Type B pancreatic cell (in vitro differentiated cells): ENCODE measurements around the gene ZMIZ1. TPM values are rescaled to one million over a fixed set of nuclear protein-coding genes. Genes with fewer than 3 reads are reported as not detected.

Source experiments
- DNase-seq: peaks from one replicate; pipeline ENCODE4 v3.0.0; 2021; ENCODE audit warnings: mixed read lengths; ENCODE audit not compliant: unreplicated experiment; ENCODE audit errors: extremely low spot score
- H3K27ac Mint-ChIP-seq: 2 replicates; pipeline ENCODE4 v1.8.0; 2021; ENCODE audit warnings: mild to moderate bottlenecking, mixed read lengths
- H3K27me3 Mint-ChIP-seq: 2 replicates; pipeline ENCODE4 v1.8.0; 2021; ENCODE audit warnings: mixed read lengths
- H3K36me3 Mint-ChIP-seq: 2 replicates; pipeline ENCODE4 v1.8.0; 2021; ENCODE audit warnings: mixed read lengths
- H3K4me1 Mint-ChIP-seq: one replicate; pipeline ENCODE4 v1.8.0; 2021; ENCODE audit warnings: mixed read lengths; ENCODE audit not compliant: unreplicated experiment
- H3K4me3 Mint-ChIP-seq: 2 replicates; pipeline ENCODE4 v1.8.0; 2021; ENCODE audit warnings: mild to moderate bottlenecking, mixed read lengths
- H3K9me3 Mint-ChIP-seq: 2 replicates; pipeline ENCODE4 v1.8.0; 2021; ENCODE audit warnings: mixed read lengths
- total RNA-seq: library from RNA; stranded (reverse); gene quantifications from 2 replicates; pipeline ENCODE4 v1.2.1, GENCODE V29; 2021; ENCODE audit warnings: low replicate concordance
- TF ChIP-seq, protein P1 (sequence below): fragments of 200-600 bp; sonication (generic); conservative IDR thresholded peaks from 2 replicates; pipeline ENCODE4 v1.5.0; 2021; ENCODE audit warnings: antibody characterized with exemption, mild to moderate bottlenecking

ZMIZ1 gene
- total RNA-seq, 1 donor from 2014 or later, result 102 TPM

- H3K27me3 Mint-ChIP-seq, result no peaks in the 10 kb centered on the region
Measured at GRCh38 chr10:79028056-79028430, 40.7 kb upstream of the ZMIZ1 start.

DNA sequence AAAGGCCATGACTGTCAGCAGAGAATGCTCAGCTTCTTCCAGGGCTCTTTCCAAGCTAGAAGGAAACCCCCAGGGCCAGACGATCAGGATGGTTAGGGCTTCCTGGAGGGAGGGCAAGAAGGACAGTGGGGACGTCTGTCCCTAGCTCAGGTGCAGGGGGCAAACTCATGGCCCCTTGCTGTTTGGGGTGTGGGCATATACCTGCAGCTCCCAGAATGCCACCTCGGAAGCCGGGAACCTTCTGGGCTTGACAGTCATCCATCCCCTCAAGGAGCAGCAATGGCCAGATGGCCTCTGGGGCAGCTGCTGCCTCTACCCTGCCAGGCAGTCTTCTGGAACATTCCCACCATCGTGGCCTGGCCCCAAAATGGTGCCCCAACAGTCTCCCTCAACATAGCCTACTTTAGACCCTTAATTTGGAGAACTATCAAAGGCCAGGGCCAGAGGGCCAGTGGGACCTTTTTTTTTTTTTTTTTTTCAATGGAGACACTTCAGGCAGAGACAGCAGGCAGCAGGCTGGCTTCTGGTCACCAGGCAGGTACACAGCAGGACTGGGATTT is 40.2 kb upstream of the ZMIZ1 start:
- DNase-seq, result no peak
- TF ChIP-seq, protein P1, sequence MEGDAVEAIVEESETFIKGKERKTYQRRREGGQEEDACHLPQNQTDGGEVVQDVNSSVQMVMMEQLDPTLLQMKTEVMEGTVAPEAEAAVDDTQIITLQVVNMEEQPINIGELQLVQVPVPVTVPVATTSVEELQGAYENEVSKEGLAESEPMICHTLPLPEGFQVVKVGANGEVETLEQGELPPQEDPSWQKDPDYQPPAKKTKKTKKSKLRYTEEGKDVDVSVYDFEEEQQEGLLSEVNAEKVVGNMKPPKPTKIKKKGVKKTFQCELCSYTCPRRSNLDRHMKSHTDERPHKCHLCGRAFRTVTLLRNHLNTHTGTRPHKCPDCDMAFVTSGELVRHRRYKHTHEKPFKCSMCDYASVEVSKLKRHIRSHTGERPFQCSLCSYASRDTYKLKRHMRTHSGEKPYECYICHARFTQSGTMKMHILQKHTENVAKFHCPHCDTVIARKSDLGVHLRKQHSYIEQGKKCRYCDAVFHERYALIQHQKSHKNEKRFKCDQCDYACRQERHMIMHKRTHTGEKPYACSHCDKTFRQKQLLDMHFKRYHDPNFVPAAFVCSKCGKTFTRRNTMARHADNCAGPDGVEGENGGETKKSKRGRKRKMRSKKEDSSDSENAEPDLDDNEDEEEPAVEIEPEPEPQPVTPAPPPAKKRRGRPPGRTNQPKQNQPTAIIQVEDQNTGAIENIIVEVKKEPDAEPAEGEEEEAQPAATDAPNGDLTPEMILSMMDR, result no peak
- no peak overlapping the region for H3K4me3 Mint-ChIP-seq
- no peak overlapping the region for H3K27ac Mint-ChIP-seq
- no peaks in the 10 kb centered on the region for H3K27me3 Mint-ChIP-seq
- H3K4me1 Mint-ChIP-seq, result peaks cover 23% of the 10 kb centered on the region
- no peaks in the 10 kb centered on the region for H3K36me3 Mint-ChIP-seq
- H3K9me3 Mint-ChIP-seq, result no peaks in the 10 kb centered on the region

More at GRCh38 chr10:79028056-79028430, 40.7 kb upstream of the ZMIZ1 start:
- H3K9me3 Mint-ChIP-seq, result no peaks in the 10 kb centered on the region
- DNase-seq, result no peak
- H3K36me3 Mint-ChIP-seq, result no peaks in the 10 kb centered on the region
- peaks cover 26% of the 10 kb centered on the region for H3K4me1 Mint-ChIP-seq
- peak overlapping the region; percentile 32 for H3K27ac Mint-ChIP-seq
- TF ChIP-seq, protein P1, result no peak
- no peak overlapping the region for H3K4me3 Mint-ChIP-seq

DNA sequence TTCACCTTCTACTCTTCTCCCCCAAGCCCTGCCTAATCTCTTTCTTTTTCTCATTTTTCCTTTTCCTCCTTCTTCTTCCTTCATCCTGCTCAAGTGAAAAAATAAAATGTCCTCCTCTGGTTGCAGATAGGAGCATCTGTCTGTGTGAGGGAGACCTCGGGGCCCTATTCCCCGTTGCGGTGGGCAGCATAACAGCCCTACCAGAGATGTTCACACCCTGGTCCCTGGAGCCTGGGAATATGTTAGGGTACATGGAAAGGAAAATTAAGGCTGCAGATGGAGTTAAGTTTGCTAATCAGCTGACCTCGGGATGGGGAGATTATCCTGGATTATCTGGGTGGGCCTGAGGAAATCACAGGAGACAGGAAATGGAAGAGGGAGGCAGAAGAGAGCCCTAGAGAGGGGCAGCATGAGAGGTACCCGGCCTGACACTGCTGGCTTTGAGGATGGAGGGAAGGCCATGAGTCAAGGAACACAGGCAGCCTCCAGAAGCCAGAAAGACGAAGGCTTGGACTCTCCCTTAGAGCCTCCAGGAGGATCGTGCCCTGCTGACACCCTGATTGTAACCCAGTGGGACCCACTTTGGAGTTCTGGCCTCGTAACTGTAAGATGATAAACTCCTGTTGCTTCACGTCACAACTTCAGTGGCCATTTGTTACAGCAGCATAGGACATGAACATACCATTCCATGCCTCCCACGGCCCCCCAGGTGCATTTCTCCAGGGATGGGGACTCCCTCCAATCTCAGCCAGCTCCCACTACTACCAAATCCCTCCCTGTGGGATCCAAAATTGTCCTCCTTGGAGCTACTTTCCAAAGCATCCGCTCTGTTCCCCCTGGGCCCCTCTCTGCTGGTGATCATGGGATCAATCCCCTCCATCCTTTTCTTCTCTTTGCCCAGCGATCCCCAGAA is 39.0 kb upstream of the ZMIZ1 start:
- no peak for DNase-seq
- Mint-ChIP-seq H3K27ac (no peak overlapping the region), H3K36me3 (no peaks in the 10 kb centered on the region), H3K4me1 (peaks cover 19% of the 10 kb centered on the region), H3K9me3 (no peaks in the 10 kb centered on the region), H3K27me3 (peaks cover 2% of the 10 kb centered on the region), H3K4me3 (no peak overlapping the region)
- TF ChIP-seq, protein P1, result no peak

DNA sequence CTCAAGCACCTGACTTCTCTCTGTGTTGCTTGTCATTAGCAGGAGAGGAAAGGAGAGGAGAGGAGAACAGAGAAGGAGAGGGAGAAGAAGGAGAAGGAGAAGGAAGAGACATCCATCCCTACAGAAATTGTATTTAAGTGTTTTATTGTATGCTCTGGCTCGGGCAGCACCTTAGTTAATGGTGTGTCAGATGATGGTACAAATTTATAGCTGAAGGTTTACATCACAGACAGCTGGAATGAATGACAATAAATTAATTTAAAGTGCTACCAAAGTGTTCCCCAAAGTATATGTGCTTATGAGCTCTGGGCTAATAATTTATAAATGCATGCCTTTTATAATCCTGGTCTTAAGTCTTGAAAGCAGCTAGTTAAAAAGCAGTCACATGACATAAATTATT is 38.1 kb upstream of the ZMIZ1 start:
- no peak for DNase-seq
- peaks cover 16% of the 10 kb centered on the region for H3K4me1 Mint-ChIP-seq
- peaks cover 7% of the 10 kb centered on the region for H3K27me3 Mint-ChIP-seq
- no peaks in the 10 kb centered on the region for H3K9me3 Mint-ChIP-seq
- TF ChIP-seq, protein P1, result no peak
- no peak overlapping the region for H3K4me3 Mint-ChIP-seq
- H3K27ac Mint-ChIP-seq, result no peak overlapping the region
- H3K36me3 Mint-ChIP-seq, result no peaks in the 10 kb centered on the region

DNA sequence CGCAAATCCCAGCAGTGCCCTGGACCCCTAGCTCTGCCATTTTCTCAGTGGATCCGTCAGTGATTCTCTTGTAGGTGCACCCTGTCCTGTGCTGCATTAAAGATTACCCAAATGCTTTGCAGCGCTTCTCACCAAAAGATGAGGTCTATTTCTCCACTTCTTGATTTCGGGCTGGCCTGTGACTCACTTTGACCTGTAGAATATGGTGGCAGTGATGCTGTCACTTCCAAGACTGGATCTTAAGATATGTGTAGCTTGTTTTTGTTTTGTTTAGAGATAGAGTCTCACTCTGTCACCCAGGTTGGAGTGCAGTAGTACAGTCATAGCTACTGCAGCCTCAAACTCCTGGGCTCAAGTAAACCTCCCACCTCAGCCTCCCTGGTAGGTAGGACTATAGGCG is 37.0 kb upstream of the ZMIZ1 start:
- H3K4me1 Mint-ChIP-seq, result peaks cover 12% of the 10 kb centered on the region
- DNase-seq, result no peak
- H3K27me3 Mint-ChIP-seq, result peaks cover 7% of the 10 kb centered on the region
- H3K4me3 Mint-ChIP-seq, result no peak overlapping the region
- TF ChIP-seq, protein P1, result no peak
- H3K9me3 Mint-ChIP-seq, result no peaks in the 10 kb centered on the region
- H3K27ac Mint-ChIP-seq, result no peak overlapping the region
- H3K36me3 Mint-ChIP-seq, result no peaks in the 10 kb centered on the region
